ENCODE measurements around the gene LCTL. TPM values are rescaled to one million over a fixed set of nuclear protein-coding genes. Genes with fewer than 3 reads are reported as not detected.

LCTL gene
- total and polyA plus RNA-seq, 11 donors, result not detected

DNA sequence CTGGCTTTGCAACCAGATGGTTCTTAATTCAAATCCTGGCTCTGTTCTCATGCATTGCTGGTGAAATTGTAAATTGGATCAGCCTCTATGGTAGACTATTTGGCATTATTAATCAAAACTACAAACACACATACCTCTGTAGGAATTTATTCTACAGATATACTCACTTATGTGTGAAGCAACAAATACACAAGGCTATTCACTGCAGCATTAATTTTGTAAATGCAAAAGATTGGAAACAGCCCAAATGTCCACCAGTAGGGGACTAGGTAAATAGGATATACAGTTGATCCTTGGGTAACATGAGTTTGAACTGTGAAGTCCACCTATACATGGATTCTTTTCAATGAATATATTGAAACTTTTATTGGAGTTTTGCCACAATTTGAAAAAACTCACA lies 29.5 kb upstream of the LCTL start:
- TF ChIP-seq POLR2A (IDR thresholded peaks at IDR 0.05), result no peak
- TF ChIP-seq, protein P1, sequence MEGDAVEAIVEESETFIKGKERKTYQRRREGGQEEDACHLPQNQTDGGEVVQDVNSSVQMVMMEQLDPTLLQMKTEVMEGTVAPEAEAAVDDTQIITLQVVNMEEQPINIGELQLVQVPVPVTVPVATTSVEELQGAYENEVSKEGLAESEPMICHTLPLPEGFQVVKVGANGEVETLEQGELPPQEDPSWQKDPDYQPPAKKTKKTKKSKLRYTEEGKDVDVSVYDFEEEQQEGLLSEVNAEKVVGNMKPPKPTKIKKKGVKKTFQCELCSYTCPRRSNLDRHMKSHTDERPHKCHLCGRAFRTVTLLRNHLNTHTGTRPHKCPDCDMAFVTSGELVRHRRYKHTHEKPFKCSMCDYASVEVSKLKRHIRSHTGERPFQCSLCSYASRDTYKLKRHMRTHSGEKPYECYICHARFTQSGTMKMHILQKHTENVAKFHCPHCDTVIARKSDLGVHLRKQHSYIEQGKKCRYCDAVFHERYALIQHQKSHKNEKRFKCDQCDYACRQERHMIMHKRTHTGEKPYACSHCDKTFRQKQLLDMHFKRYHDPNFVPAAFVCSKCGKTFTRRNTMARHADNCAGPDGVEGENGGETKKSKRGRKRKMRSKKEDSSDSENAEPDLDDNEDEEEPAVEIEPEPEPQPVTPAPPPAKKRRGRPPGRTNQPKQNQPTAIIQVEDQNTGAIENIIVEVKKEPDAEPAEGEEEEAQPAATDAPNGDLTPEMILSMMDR (IDR thresholded peaks at IDR 0.05), result no peak
- H3K4me1 ChIP-seq, result peaks cover 0 to 3% (median 0%) of the 10 kb centered on the region in 12 donors
- H3K27ac ChIP-seq, result no peak overlapping the region
- no peaks in the 10 kb centered on the region for H3K9me3 ChIP-seq
- H3K36me3 ChIP-seq, result no peaks in the 10 kb centered on the region
- intact Hi-C loops (cut with DNase I), result no loop called here
- H3K27me3 ChIP-seq, result no peaks in the 10 kb centered on the region
- H3K4me3 ChIP-seq, result no peak overlapping the region
- ATAC-seq, result no peak
- DNase-seq, result no peak

DNA sequence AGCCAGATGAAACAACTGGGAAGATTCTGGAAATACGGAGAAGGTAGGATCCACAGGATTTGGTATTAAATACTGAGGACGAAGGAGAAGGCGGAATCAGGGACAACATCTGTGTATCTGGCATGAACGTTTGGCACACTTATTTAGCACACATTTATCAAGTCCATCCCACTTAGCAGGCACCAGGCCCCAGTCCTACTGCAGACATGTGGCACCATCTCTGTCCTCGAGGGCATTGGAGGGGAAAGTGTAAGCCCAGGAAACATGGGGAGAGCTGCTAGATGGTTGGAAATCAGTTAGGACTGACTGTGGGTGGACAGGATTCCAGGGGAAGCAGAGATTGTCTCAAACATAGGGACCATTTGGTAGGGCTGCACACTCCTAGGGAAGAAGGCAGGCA lies 29.0 kb upstream of the LCTL start:
- no peak overlapping the region for H3K27ac ChIP-seq
- no peaks in the 10 kb centered on the region for H3K36me3 ChIP-seq
- no peak for TF ChIP-seq POLR2A (IDR thresholded peaks at IDR 0.05)
- TF ChIP-seq, protein P1 (IDR thresholded peaks at IDR 0.05), result no peak
- ATAC-seq (no peak), DNase-seq (peak in 1 of 5 donors; percentile 11)
- WGBS, 4 donors, result 74 to 79% (median 77%) methylated on average over 5 of the region's 5 CpGs
- intact Hi-C loops (cut with DNase I), result no loop called here
- no peaks in the 10 kb centered on the region for H3K9me3 ChIP-seq
- H3K27me3 ChIP-seq, result no peaks in the 10 kb centered on the region
- peaks cover 0 to 3% (median 0%) of the 10 kb centered on the region in 12 donors for H3K4me1 ChIP-seq
- H3K4me3 ChIP-seq, result no peak overlapping the region

DNA sequence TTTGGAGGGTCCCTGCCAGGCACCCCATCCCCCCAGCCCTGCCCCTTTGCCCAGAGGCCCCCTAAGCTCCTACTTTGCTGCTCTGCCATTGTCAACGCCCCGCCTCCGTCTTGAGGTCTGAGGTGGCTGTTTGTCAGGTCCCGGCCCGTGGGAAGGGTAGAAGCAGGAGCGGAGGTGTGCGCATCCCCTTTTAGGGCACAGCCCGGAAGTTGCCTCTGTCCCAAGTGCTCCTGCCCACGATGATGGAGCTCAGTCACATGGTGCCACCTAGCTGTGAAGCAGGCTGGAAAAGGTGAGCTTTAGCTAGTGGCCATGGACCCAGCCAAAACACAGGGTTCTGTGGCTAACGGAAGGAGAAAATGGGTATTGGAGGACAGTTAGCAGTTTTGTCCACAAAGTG lies 28.5 kb upstream of the LCTL start:
- TF ChIP-seq, protein P1 (IDR thresholded peaks at IDR 0.05), result no peak
- TF ChIP-seq POLR2A (IDR thresholded peaks at IDR 0.05), result no peak
- ATAC-seq (peak in 1 of 4 donors; percentile 22), DNase-seq (peak in 1 of 5 donors; percentile 62)
- Histone ChIP-seq H3K36me3 (no peaks in the 10 kb centered on the region), H3K4me3 (no peak overlapping the region), H3K9me3 (no peaks in the 10 kb centered on the region), H3K4me1 (peaks cover 0 to 3% (median 0%) of the 10 kb centered on the region in 12 donors), H3K27ac (no peak overlapping the region), H3K27me3 (no peaks in the 10 kb centered on the region)
- WGBS, 4 donors, result 83 to 88% (median 87%) methylated on average over 10 of the region's 10 CpGs
- intact Hi-C loops (cut with DNase I), result no loop called here

DNA sequence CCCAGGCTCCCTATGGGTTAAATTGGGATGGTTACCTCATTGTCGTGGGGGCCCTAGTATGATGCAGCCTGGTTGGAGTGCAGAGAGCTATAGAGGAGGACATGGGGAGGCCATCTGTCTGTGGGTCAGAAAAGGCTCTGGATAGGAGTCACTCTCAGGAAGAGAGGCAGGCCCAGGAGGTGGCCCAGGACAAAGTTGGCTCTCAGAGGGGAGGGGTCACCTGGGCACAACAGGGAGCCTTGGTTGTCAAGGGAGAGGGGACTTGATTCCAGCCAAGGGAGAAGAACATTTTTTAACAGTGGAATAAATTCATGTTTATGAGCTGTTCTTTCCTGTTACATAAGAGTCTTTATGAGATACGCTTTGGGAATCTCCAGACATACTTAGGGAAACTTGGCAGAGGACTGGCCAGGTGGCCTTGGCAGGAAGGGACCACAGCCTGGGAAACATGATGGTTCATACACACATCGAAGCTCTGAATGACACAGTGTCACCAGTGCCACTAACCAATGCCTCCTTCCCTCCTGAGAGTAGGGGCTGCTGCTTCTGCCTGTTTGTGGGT lies 27.5 kb upstream of the LCTL start:
- no peaks in the 10 kb centered on the region for H3K9me3 ChIP-seq
- TF ChIP-seq POLR2A (IDR thresholded peaks at IDR 0.05), result no peak
- TF ChIP-seq, protein P1 (IDR thresholded peaks at IDR 0.05), result no peak
- WGBS, 4 donors, result 60 to 67% (median 63%) methylated on average over 3 of the region's 3 CpGs
- no peak overlapping the region for H3K27ac ChIP-seq
- H3K4me3 ChIP-seq, result no peak overlapping the region
- intact Hi-C loops (cut with DNase I), result no loop called here
- ATAC-seq, result no peak
- H3K4me1 ChIP-seq, result peaks cover 0 to 3% (median 0%) of the 10 kb centered on the region in 12 donors
- DNase-seq, result peak in 1 of 5 donors; percentile 1
- no peaks in the 10 kb centered on the region for H3K36me3 ChIP-seq
- no peaks in the 10 kb centered on the region for H3K27me3 ChIP-seq
